Esophagus (tissue), 2 donors: ENCODE results near the gene SOS2. TPM values are rescaled to one million over a fixed set of nuclear protein-coding genes. Genes with fewer than 3 reads are reported as not detected.
"Not testable (repeated sequence)": the region's sequence is repeated elsewhere in the genome, so short reads cannot be mapped to it uniquely, and the experiment has no call there.

ENCODE experiments used
- H3K27ac ChIP-seq, 2 donors: one replicate each; pipeline ENCODE4 v1.5.1; 2013; ENCODE audit warnings: low read depth in 2 of 2, mild to moderate bottlenecking in 2 of 2, inconsistent platforms in 1 of 2, low read length in 1 of 2, moderate library complexity in 1 of 2
- H3K27me3 ChIP-seq, 2 donors: one replicate each; pipeline ENCODE4 v1.6.1; 2013; ENCODE audit warnings: low read length in 2 of 2, control low read depth in 1 of 2, mild to moderate bottlenecking in 1 of 2; ENCODE audit not compliant: insufficient read depth in 2 of 2, control insufficient read depth in 1 of 2
- H3K36me3 ChIP-seq, 2 donors: one replicate each; pipeline ENCODE4 v1.6.1; 2013; ENCODE audit warnings: low read length in 1 of 2; ENCODE audit not compliant: control insufficient read depth in 2 of 2, insufficient read depth in 2 of 2
- H3K4me1 ChIP-seq, 2 donors: one replicate each; pipeline ENCODE4 v1.6.1; 2013; ENCODE audit warnings: low read length in 1 of 2; ENCODE audit not compliant: control insufficient read depth in 2 of 2, insufficient read depth in 2 of 2
- H3K4me3 ChIP-seq, 2 donors: one replicate each; pipeline ENCODE4 v1.5.1; 2013; ENCODE audit warnings: low read length in 2 of 2, mild to moderate bottlenecking in 2 of 2, low read depth in 1 of 2, moderate library complexity in 1 of 2
- H3K9me3 ChIP-seq, 2 donors: one replicate each; pipeline ENCODE4 v1.6.1; 2013; ENCODE audit warnings: mild to moderate bottlenecking in 2 of 2, low read depth in 1 of 2, low read length in 1 of 2, moderate library complexity in 1 of 2; ENCODE audit not compliant: control insufficient read depth in 2 of 2, insufficient read depth in 1 of 2
- WGBS, 2 donors: extraction: QIAGEN DNeasy Blood & Tissue Kit; methylation state at CpG; one replicate each; pipeline ENCODE4 v1.1.7; 2013; 5-methylcytosine and 5-hydroxymethylcytosine counted together
- polyA plus RNA-seq, 2 donors: library from polyadenylated mRNA; stranded (reverse); fragments of 200-250 nt; gene quantifications; one replicate each; pipeline ENCODE4 v1.2.3, GENCODE V29; 2013
- donor health status: healthy with polysubstance abuse.
- donor health status: Bipolar disorder and iron deficiency.

Gene SOS2
- polyA plus RNA-seq, 2 donors = 6.4 to 6.8 TPM

- WGBS, 2 donors = 79 to 80% methylated on average over 1 of the region's 1 CpG
- Histone ChIP-seq H3K4me1 (no peaks in the 10 kb centered on the region), H3K9me3 (no peaks in the 10 kb centered on the region), H3K27ac (no peak overlapping the region), H3K36me3 (no peaks in the 10 kb centered on the region), H3K27me3 (no peaks in the 10 kb centered on the region), H3K4me3 (no peak overlapping the region)
Observed at GRCh38 chr14:50210074-50210473, 21.3 kb downstream of the SOS2 start.

GRCh38 chr14:50198499-50198898 is 32.9 kb downstream of the SOS2 start:
- WGBS, 2 donors = 89 to 95% methylated on average over 2 of the region's 2 CpGs
- Histone ChIP-seq H3K36me3 (peaks cover 0 to 2% of the 10 kb centered on the region in 2 donors), H3K27ac (no peak overlapping the region)

GRCh38 chr14:50191499-50191898 is 39.9 kb downstream of the SOS2 start:
- H3K4me3 ChIP-seq = no peak overlapping the region
- no peaks in the 10 kb centered on the region for H3K9me3 ChIP-seq
- WGBS, 2 donors = 88 to 89% methylated on average over 1 of the region's 1 CpG
- H3K4me1 ChIP-seq = no peaks in the 10 kb centered on the region
- peaks cover 2 to 3% of the 10 kb centered on the region in 2 donors for H3K36me3 ChIP-seq
- H3K27me3 ChIP-seq = no peaks in the 10 kb centered on the region
- no peak overlapping the region for H3K27ac ChIP-seq

More at GRCh38 chr14:50198499-50198898, 32.9 kb downstream of the SOS2 start:
- Histone ChIP-seq H3K9me3 (no peaks in the 10 kb centered on the region), H3K4me1 (no peaks in the 10 kb centered on the region), H3K4me3 (no peak overlapping the region), H3K27me3 (no peaks in the 10 kb centered on the region)

GRCh38 chr14:50186107-50186506 is 45.3 kb downstream of the SOS2 start:
- Histone ChIP-seq H3K9me3 (no peaks in the 10 kb centered on the region), H3K36me3 (peaks cover 0 to 2% of the 10 kb centered on the region in 2 donors), H3K4me1 (no peaks in the 10 kb centered on the region), H3K27ac (no peak overlapping the region), H3K4me3 (no peak overlapping the region), H3K27me3 (no peaks in the 10 kb centered on the region)
- WGBS, 2 donors = 87 to 90% methylated on average over 1 of the region's 1 CpG

- H3K27me3 ChIP-seq = no peaks in the 10 kb centered on the region
- no peak overlapping the region for H3K4me3 ChIP-seq
- no peaks in the 10 kb centered on the region for H3K4me1 ChIP-seq
- no peak overlapping the region for H3K27ac ChIP-seq
- H3K36me3 ChIP-seq = no peaks in the 10 kb centered on the region
- no peaks in the 10 kb centered on the region for H3K9me3 ChIP-seq
Observed at GRCh38 chr14:50173891-50174290, 57.5 kb downstream of the SOS2 start.

GRCh38 chr14:50171895-50172294 is 59.5 kb downstream of the SOS2 start:
- H3K4me1 ChIP-seq = no peaks in the 10 kb centered on the region

GRCh38 chr14:50167381-50167780 is 64.0 kb downstream of the SOS2 start:
- 92 to 93% methylated on average over 4 of the region's 4 CpGs for WGBS, 2 donors
- H3K27ac ChIP-seq = not testable (repeated sequence)

More at GRCh38 chr14:50171895-50172294, 59.5 kb downstream of the SOS2 start:
- H3K27ac ChIP-seq = no peak overlapping the region
- no peaks in the 10 kb centered on the region for H3K27me3 ChIP-seq
- H3K4me3 ChIP-seq = no peak overlapping the region
- no peaks in the 10 kb centered on the region for H3K9me3 ChIP-seq
- H3K36me3 ChIP-seq = no peaks in the 10 kb centered on the region

GRCh38 chr14:50156111-50156510 is 75.3 kb downstream of the SOS2 start:
- no peaks in the 10 kb centered on the region for H3K4me1 ChIP-seq
- 94 to 95% methylated on average over 4 of the region's 4 CpGs for WGBS, 2 donors
- H3K4me3 ChIP-seq = no peak overlapping the region
- no peaks in the 10 kb centered on the region for H3K9me3 ChIP-seq
- H3K27me3 ChIP-seq = no peaks in the 10 kb centered on the region
- peaks cover 0 to 5% of the 10 kb centered on the region in 2 donors for H3K36me3 ChIP-seq
- no peak overlapping the region for H3K27ac ChIP-seq

More at GRCh38 chr14:50167381-50167780, 64.0 kb downstream of the SOS2 start:
- H3K4me3 ChIP-seq, H3K36me3 ChIP-seq, H3K9me3 ChIP-seq, H3K27me3 ChIP-seq, H3K4me1 ChIP-seq: not testable (repeated sequence)

- 89 to 93% methylated on average over 4 of the region's 4 CpGs for WGBS, 2 donors
- no peaks in the 10 kb centered on the region for H3K27me3 ChIP-seq
- H3K36me3 ChIP-seq = peaks cover 2% of the 10 kb centered on the region in 2 donors
Observed at GRCh38 chr14:50148799-50149198, 82.6 kb downstream of the SOS2 start.

GRCh38 chr14:50139192-50139591 is 92.2 kb downstream of the SOS2 start:
- Histone ChIP-seq H3K36me3 (no peaks in the 10 kb centered on the region), H3K27ac (no peak overlapping the region), H3K9me3 (no peaks in the 10 kb centered on the region), H3K4me1 (no peaks in the 10 kb centered on the region), H3K27me3 (no peaks in the 10 kb centered on the region), H3K4me3 (no peak overlapping the region)
- 94 to 98% methylated on average over 3 of the region's 3 CpGs for WGBS, 2 donors

More at GRCh38 chr14:50148799-50149198, 82.6 kb downstream of the SOS2 start:
- H3K4me3 ChIP-seq = no peak overlapping the region
- H3K9me3 ChIP-seq = no peaks in the 10 kb centered on the region
- no peaks in the 10 kb centered on the region for H3K4me1 ChIP-seq
- no peak overlapping the region for H3K27ac ChIP-seq
